ENCODE data around the gene FAM83B. TPM values are rescaled to one million over a fixed set of nuclear protein-coding genes. Genes with fewer than 3 reads are reported as not detected.
A peak's percentile ranks its signal among the peaks of the same experiment; 100 is the strongest.
"Not testable (repeated sequence)": the region's sequence is repeated elsewhere in the genome, so short reads cannot be mapped to it uniquely, and the experiment has no call there.

The FAM83B gene
- total RNA-seq, 1 donor from 2014 or later, result 47.7 TPM

GRCh38 chr6:54898767-54899166 is 52.2 kb downstream of the FAM83B start:
- no peak for DNase-seq

GRCh38 chr6:54899442-54899841 is 52.9 kb downstream of the FAM83B start:
- DNase-seq, result no peak

GRCh38 chr6:54899986-54900385 is 53.4 kb downstream of the FAM83B start:
- DNase-seq, result no peak

GRCh38 chr6:54900666-54901065 is 54.1 kb downstream of the FAM83B start:
- peak; percentile 8 for DNase-seq

- DNase-seq, result no peak
These were observed 57.3 kb downstream of the FAM83B start for GRCh38 chr6:54903884-54904283.

GRCh38 chr6:54907355-54907754 is 60.8 kb downstream of the FAM83B start:
- DNase-seq, result no peak

- no peak for DNase-seq
These were observed 62.6 kb downstream of the FAM83B start for GRCh38 chr6:54909184-54909583.

- DNase-seq, result no peak
These were observed 63.9 kb downstream of the FAM83B start for GRCh38 chr6:54910431-54910884.

- no peak for DNase-seq
These were observed 64.3 kb downstream of the FAM83B start for GRCh38 chr6:54910921-54911320.

- DNase-seq, result no peak
These were observed 66.6 kb downstream of the FAM83B start for GRCh38 chr6:54913211-54913610.

- no peak for DNase-seq
These were observed 70.3 kb downstream of the FAM83B start for GRCh38 chr6:54916858-54917257.

- DNase-seq, result no peak
These were observed 74.1 kb downstream of the FAM83B start for GRCh38 chr6:54920628-54921027.

GRCh38 chr6:54921891-54922290 is 75.3 kb downstream of the FAM83B start:
- DNase-seq, result no peak

- no peak for DNase-seq
These were observed 82.8 kb downstream of the FAM83B start for GRCh38 chr6:54929245-54929909.

GRCh38 chr6:54932622-54933021 is 86.1 kb downstream of the FAM83B start:
- DNase-seq, result no peak

GRCh38 chr6:54935739-54936138 is 89.2 kb downstream of the FAM83B start:
- no peak for DNase-seq

GRCh38 chr6:54937371-54937770 is 90.8 kb downstream of the FAM83B start:
- no peak for DNase-seq

GRCh38 chr6:54957698-54958097 is 111.1 kb downstream of the FAM83B start:
- DNase-seq, result no peak

- DNase-seq, result no peak
These were observed 111.9 kb downstream of the FAM83B start for GRCh38 chr6:54958446-54958845.

- DNase-seq, result no peak
These were observed 113.2 kb downstream of the FAM83B start for GRCh38 chr6:54959820-54960219.

GRCh38 chr6:54961372-54961771 is 114.8 kb downstream of the FAM83B start:
- DNase-seq, result not testable (repeated sequence)

- DNase-seq, result no peak
These were observed 123.8 kb downstream of the FAM83B start for GRCh38 chr6:54970337-54970736.

GRCh38 chr6:54971825-54972224 is 125.3 kb downstream of the FAM83B start:
- DNase-seq, result no peak

GRCh38 chr6:54979161-54979560 is 132.6 kb downstream of the FAM83B start:
- DNase-seq, result not testable (repeated sequence)

Measured in skin of body (tissue), 2 donors.